ENCODE measurements around the gene EFEMP1.

- no peak for TF ChIP-seq POLR2AphosphoS5 (IDR thresholded peaks at IDR 0.05; ENCODE audit: borderline replicate concordance, low read depth, low read length)
- TF ChIP-seq EZH2 (IDR thresholded peaks at IDR 0.05): no peak
Measured at GRCh38 chr2:55856936-55857335, 66.6 kb downstream of the EFEMP1 start.
